Astrocyte (in vitro differentiated cells and primary cell): ENCODE measurements around the gene EHD1. TPM values are rescaled to one million over a fixed set of nuclear protein-coding genes. Genes with fewer than 3 reads are reported as not detected.

Experiments
- DNase-seq: peaks from one replicate; pipeline ENCODE4 v3.0.0-alpha.2; 2010; ENCODE audit warnings: low read depth
- FAIRE-seq: peaks from 2 replicates; lab custom pipeline; 2011; peaks lifted over from hg19 to GRCh38; lab: Jason Lieb, UNC
- H2AFZ ChIP-seq: 2 replicates; pipeline ENCODE4 v1.6.0; 2012; ENCODE audit warnings: low read depth, low read length, inconsistent platforms
- H3K27ac ChIP-seq: 2 replicates; pipeline ENCODE4 v1.5.1; 2011; ENCODE audit warnings: low read depth, low read length, inconsistent platforms
- H3K27me3 ChIP-seq: 2 replicates; pipeline ENCODE4 v1.6.0; 2011; ENCODE audit warnings: low read length, inconsistent platforms; ENCODE audit not compliant: insufficient read depth
- H3K36me3 ChIP-seq: 2 replicates; pipeline ENCODE4 v1.5.1; 2011; ENCODE audit warnings: low read length, inconsistent platforms; ENCODE audit not compliant: insufficient read depth
- H3K4me1 ChIP-seq: 2 replicates; pipeline ENCODE4 v1.5.1; 2011; ENCODE audit warnings: low read length, inconsistent platforms; ENCODE audit not compliant: insufficient read depth
- H3K4me2 ChIP-seq: 2 replicates; pipeline ENCODE4 v1.6.0; 2012; ENCODE audit warnings: low read length, inconsistent platforms
- H3K4me3 ChIP-seq: 2 replicates; pipeline ENCODE4 v1.5.1; 2011; ENCODE audit warnings: low read depth, mild to moderate bottlenecking, low read length, inconsistent platforms; ENCODE audit not compliant: insufficient read depth
- H3K79me2 ChIP-seq: 2 replicates; pipeline ENCODE4 v1.6.0; 2012; ENCODE audit warnings: mild to moderate bottlenecking, low read length, inconsistent platforms; ENCODE audit not compliant: insufficient read depth
- H3K9ac ChIP-seq: 2 replicates; pipeline ENCODE4 v1.6.0; 2012; ENCODE audit warnings: mild to moderate bottlenecking, low read length, inconsistent platforms
- H3K9me3 ChIP-seq: 2 replicates; pipeline ENCODE4 v1.5.1; 2012; ENCODE audit warnings: low read depth, mild to moderate bottlenecking, low read length, inconsistent platforms; ENCODE audit not compliant: insufficient read depth
- H4K20me1 ChIP-seq: 2 replicates; pipeline ENCODE4 v1.6.0; 2012; ENCODE audit warnings: low read length, inconsistent platforms; ENCODE audit not compliant: insufficient read depth
- H3K27ac Mint-ChIP-seq: one replicate; pipeline ENCODE4 v1.8.0; 2021; ENCODE audit warnings: mild to moderate bottlenecking, mixed read lengths; ENCODE audit not compliant: unreplicated experiment
- H3K27me3 Mint-ChIP-seq: one replicate; pipeline ENCODE4 v1.8.0; 2021; ENCODE audit warnings: low read depth, mixed read lengths; ENCODE audit not compliant: unreplicated experiment
- H3K36me3 Mint-ChIP-seq: one replicate; pipeline ENCODE4 v1.8.0; 2021; ENCODE audit warnings: low read depth, mixed read lengths; ENCODE audit not compliant: unreplicated experiment
- H3K4me1 Mint-ChIP-seq: one replicate; pipeline ENCODE4 v1.8.0; 2021; ENCODE audit warnings: low read depth, mixed read lengths; ENCODE audit not compliant: unreplicated experiment
- H3K4me3 Mint-ChIP-seq: one replicate; pipeline ENCODE4 v1.8.0; 2021; ENCODE audit warnings: mild to moderate bottlenecking, moderate library complexity, mixed read lengths; ENCODE audit not compliant: unreplicated experiment
- H3K9me3 Mint-ChIP-seq: one replicate; pipeline ENCODE4 v1.8.0; 2021; ENCODE audit warnings: mild to moderate bottlenecking, mixed read lengths; ENCODE audit not compliant: unreplicated experiment
- CTCF ChIP-seq: IDR thresholded peaks from 2 replicates; pipeline ENCODE4 v1.5.1; 2011; ENCODE audit warnings: low read depth, mild to moderate bottlenecking, inconsistent platforms, low read length, moderate library complexity; ENCODE audit not compliant: insufficient read depth
- EZH2 ChIP-seq: IDR thresholded peaks from 2 replicates; pipeline ENCODE4 v1.6.1; 2012; ENCODE audit warnings: mild to moderate bottlenecking, low read length, inconsistent platforms; ENCODE audit not compliant: insufficient read depth
- total RNA-seq: library from RNA; stranded (reverse); gene quantifications from 2 replicates; pipeline ENCODE4 v1.2.1, GENCODE V29; 2021

EHD1 gene
- total RNA-seq, 1 donor from 2014 or later: 201 TPM

- Mint-ChIP-seq H3K4me3 (peak overlapping the region; percentile 96), H3K27me3 (no peaks in the 10 kb centered on the region), H3K36me3 (peaks cover 17% of the 10 kb centered on the region), H3K4me1 (peaks cover 3% of the 10 kb centered on the region), H3K9me3 (no peaks in the 10 kb centered on the region), H3K27ac (no peak overlapping the region)
- Histone ChIP-seq H3K27me3 (no peaks in the 10 kb centered on the region), H3K4me1 (peaks cover 11% of the 10 kb centered on the region), H4K20me1 (peaks cover 19% of the 10 kb centered on the region), H3K9ac (peak overlapping the region; percentile 82), H3K9me3 (no peaks in the 10 kb centered on the region), H3K4me2 (peak overlapping the region; percentile 91), H3K27ac (no peak overlapping the region), H3K36me3 (peaks cover 9% of the 10 kb centered on the region), H2AFZ (no peak overlapping the region), H3K4me3 (peak overlapping the region; percentile 86), H3K79me2 (peaks cover 6% of the 10 kb centered on the region)
- TF ChIP-seq EZH2 (no peak), CTCF (no peak)
- no peak for FAIRE-seq
- DNase-seq: no peak
These were observed 47.4 kb upstream of the EHD1 start for GRCh38 chr11:64925536-64926436.

DNA sequence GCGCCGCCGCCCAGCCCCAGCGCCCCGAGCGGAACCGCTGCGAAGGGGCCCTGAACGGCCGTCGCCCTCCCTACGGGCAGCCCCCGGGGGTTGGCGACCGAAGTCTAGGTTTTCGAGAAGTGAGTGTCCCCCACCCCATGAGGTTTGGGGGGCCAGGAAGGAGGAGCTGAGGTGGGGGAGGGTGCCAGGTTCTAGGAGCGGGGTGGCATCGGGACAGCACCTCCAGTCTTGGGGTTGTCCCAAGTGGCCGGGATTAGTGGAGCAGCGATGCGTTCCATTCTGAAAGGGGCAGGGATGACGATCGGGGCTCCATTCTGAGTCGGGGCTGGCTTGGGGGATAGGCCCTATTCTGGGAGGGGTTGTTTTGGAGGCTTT, 46.5 kb upstream of the EHD1 start:
- Histone ChIP-seq H3K4me2 (peak overlapping the region; percentile 91), H3K79me2 (peaks cover 6% of the 10 kb centered on the region), H3K9ac (peak overlapping the region; percentile 82), H4K20me1 (peaks cover 17% of the 10 kb centered on the region), H3K4me1 (peaks cover 11% of the 10 kb centered on the region), H3K4me3 (peak overlapping the region; percentile 86), H3K36me3 (peaks cover 5% of the 10 kb centered on the region), H3K27ac (peak overlapping the region; percentile 84), H3K27me3 (no peaks in the 10 kb centered on the region), H2AFZ (peak overlapping the region; percentile 82), H3K9me3 (no peaks in the 10 kb centered on the region)
- H3K4me3 Mint-ChIP-seq: peak overlapping the region; percentile 96
- peaks cover 12% of the 10 kb centered on the region for H3K36me3 Mint-ChIP-seq
- H3K9me3 Mint-ChIP-seq: no peaks in the 10 kb centered on the region
- no peaks in the 10 kb centered on the region for H3K27me3 Mint-ChIP-seq
- DNase-seq (no peak), FAIRE-seq (no peak)
- peaks cover 3% of the 10 kb centered on the region for H3K4me1 Mint-ChIP-seq
- H3K27ac Mint-ChIP-seq: no peak overlapping the region
- TF ChIP-seq CTCF (no peak), EZH2 (no peak)
